ENCODE data around the gene SFXN5.

SFXN5 gene

GRCh38 chr2:73032702-73033097 is 38.8 kb downstream of the SFXN5 start:
- TF ChIP-seq, protein P1, sequence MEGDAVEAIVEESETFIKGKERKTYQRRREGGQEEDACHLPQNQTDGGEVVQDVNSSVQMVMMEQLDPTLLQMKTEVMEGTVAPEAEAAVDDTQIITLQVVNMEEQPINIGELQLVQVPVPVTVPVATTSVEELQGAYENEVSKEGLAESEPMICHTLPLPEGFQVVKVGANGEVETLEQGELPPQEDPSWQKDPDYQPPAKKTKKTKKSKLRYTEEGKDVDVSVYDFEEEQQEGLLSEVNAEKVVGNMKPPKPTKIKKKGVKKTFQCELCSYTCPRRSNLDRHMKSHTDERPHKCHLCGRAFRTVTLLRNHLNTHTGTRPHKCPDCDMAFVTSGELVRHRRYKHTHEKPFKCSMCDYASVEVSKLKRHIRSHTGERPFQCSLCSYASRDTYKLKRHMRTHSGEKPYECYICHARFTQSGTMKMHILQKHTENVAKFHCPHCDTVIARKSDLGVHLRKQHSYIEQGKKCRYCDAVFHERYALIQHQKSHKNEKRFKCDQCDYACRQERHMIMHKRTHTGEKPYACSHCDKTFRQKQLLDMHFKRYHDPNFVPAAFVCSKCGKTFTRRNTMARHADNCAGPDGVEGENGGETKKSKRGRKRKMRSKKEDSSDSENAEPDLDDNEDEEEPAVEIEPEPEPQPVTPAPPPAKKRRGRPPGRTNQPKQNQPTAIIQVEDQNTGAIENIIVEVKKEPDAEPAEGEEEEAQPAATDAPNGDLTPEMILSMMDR (IDR thresholded peaks at IDR 0.05) = no peak
- Histone ChIP-seq H3K4me1 (peaks cover 0 to 5% (median 0%) of the 10 kb centered on the region in 4 donors), H3K27ac (no peak overlapping the region), H3K27me3 (no peaks in the 10 kb centered on the region), H3K4me3 (no peak overlapping the region), H3K36me3 (peaks cover 0 to 7% (median 0%) of the 10 kb centered on the region in 3 donors), H3K9me3 (no peaks in the 10 kb centered on the region)
- no peak for DNase-seq
- intact Hi-C loops (cut with DNase I; ENCODE audit: low total_unique reads) = no loop called here

DNA sequence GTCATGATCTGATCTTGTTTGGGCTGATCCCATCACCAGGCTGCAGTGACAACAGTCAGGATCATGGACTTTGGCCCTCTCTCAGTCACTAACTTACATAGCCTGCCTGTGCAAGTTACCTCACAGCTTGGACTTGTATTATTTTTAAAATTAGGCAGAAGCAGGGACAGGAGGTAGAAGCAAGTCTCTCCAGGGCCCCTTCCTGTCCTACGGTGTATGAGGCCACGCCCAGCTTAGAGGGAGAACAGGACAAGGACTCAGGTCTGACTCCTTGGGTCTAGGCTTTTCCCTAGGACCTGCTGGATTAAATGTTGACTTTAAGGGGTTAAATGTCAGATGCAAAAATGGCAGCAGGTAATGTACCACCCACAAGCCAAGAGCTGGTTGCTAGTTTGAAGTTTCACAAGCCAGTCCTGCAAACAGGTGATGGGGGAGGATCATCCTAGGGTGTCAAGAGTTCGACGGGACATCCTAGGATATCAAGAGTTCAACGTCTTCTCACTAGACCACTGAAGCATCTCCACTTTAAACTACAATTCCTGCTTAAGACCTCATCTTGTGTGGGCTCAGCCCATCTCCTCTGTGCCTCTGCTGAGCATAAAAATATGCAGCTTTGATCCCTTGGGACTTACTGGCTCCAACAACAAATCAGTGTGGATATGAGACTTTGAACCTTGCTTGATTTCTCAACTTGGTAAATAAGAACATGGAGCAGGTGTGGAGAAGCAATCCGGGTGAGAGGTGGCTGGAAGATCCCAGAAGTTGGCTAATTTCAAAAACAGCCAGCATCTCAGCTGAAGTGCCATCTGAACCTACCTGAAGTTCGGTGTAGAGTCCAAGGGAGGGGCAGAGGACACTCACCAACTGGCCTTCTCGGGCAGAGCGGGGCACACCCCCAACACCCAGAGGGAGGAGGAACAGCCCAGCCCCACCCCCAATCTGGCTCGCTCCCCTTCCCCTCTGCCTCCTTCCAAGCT is 39.5 kb downstream of the SFXN5 start:
- H3K27ac ChIP-seq = no peak overlapping the region
- DNase-seq = no peak

GRCh38 chr2:73031095-73031678 is 40.3 kb downstream of the SFXN5 start:
- Histone ChIP-seq H3K4me3 (no peak overlapping the region), H3K27ac (no peak overlapping the region)
- intact Hi-C loops (cut with DNase I; ENCODE audit: low total_unique reads) = no loop called here

More for the DNA sequence above, 39.5 kb downstream of the SFXN5 start:
- no peaks in the 10 kb centered on the region for H3K27me3 ChIP-seq
- TF ChIP-seq, protein P1 (IDR thresholded peaks at IDR 0.05) = no peak
- H3K9me3 ChIP-seq = no peaks in the 10 kb centered on the region
- intact Hi-C loops (cut with DNase I; ENCODE audit: low total_unique reads) = no loop called here
- peaks cover 0 to 5% (median 0%) of the 10 kb centered on the region in 4 donors for H3K4me1 ChIP-seq
- no peak overlapping the region for H3K4me3 ChIP-seq
- peaks cover 0 to 8% (median 0%) of the 10 kb centered on the region in 3 donors for H3K36me3 ChIP-seq

GRCh38 chr2:73028841-73029240 is 42.7 kb downstream of the SFXN5 start:
- Histone ChIP-seq H3K27ac (no peak overlapping the region), H3K4me3 (no peak overlapping the region), H3K9me3 (no peaks in the 10 kb centered on the region), H3K4me1 (peaks cover 0 to 5% (median 0%) of the 10 kb centered on the region in 4 donors), H3K36me3 (peaks cover 0 to 8% (median 0%) of the 10 kb centered on the region in 3 donors), H3K27me3 (no peaks in the 10 kb centered on the region)
- TF ChIP-seq, protein P1 (IDR thresholded peaks at IDR 0.05) = no peak
- no peak for DNase-seq
- intact Hi-C loops (cut with DNase I; ENCODE audit: low total_unique reads) = no loop called here

More at GRCh38 chr2:73031095-73031678, 40.3 kb downstream of the SFXN5 start:
- H3K9me3 ChIP-seq = no peaks in the 10 kb centered on the region
- peaks cover 0 to 5% (median 0%) of the 10 kb centered on the region in 4 donors for H3K4me1 ChIP-seq
- TF ChIP-seq, protein P1 (IDR thresholded peaks at IDR 0.05) = no peak
- no peak for DNase-seq
- H3K36me3 ChIP-seq = peaks cover 0 to 8% (median 0%) of the 10 kb centered on the region in 3 donors
- no peaks in the 10 kb centered on the region for H3K27me3 ChIP-seq

- intact Hi-C loops (cut with DNase I; ENCODE audit: low total_unique reads) = no loop called here
- Histone ChIP-seq H3K9me3 (no peaks in the 10 kb centered on the region), H3K27ac (no peak overlapping the region), H3K27me3 (no peaks in the 10 kb centered on the region), H3K4me3 (no peak overlapping the region), H3K4me1 (peaks cover 0 to 5% (median 0%) of the 10 kb centered on the region in 4 donors), H3K36me3 (peaks cover 0 to 14% (median 0%) of the 10 kb centered on the region in 3 donors)
- TF ChIP-seq, protein P1 (IDR thresholded peaks at IDR 0.05) = no peak
- DNase-seq = no peak
These were observed 44.2 kb downstream of the SFXN5 start for GRCh38 chr2:73027340-73027739.
